GM12874 (cell line): ENCODE measurements around the gene CABCOCO1.

Experiments
- CTCF ChIP-seq: IDR thresholded peaks from 2 replicates; pipeline ENCODE4 v1.5.1; 2011; ENCODE audit warnings: low read depth, mild to moderate bottlenecking, control low read depth, low read length, moderate library complexity; ENCODE audit not compliant: insufficient read depth

CABCOCO1 gene

GRCh38 chr10:61735882-61736281 lies 73.2 kb downstream of the CABCOCO1 start:
- no peak for TF ChIP-seq CTCF

DNA sequence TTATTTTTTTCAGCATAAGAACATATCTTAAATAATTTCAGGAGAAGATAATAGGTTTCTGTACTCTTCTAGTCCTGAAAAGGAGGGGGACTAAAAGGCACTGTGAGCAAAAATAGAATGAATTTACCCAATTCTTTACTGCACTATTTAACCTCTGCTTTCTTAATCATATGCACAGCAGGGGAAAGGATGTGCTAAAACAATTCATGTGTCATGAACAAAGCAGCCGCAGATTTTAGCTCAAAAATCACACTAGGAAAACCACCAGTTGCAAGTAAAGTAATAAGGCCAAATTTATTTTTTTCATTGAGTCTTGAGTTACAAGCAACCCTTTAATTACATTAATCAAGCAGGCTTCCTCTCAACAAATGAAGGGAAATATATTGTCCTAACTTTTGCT lies 80.1 kb downstream of the CABCOCO1 start:
- no peak for TF ChIP-seq CTCF

GRCh38 chr10:61744469-61744868 lies 81.7 kb downstream of the CABCOCO1 start:
- TF ChIP-seq CTCF = 0 out of 2 replicates have a peak, but pooled peaks have one; percentile 21

GRCh38 chr10:61746377-61746776 lies 83.6 kb downstream of the CABCOCO1 start:
- no peak for TF ChIP-seq CTCF

DNA sequence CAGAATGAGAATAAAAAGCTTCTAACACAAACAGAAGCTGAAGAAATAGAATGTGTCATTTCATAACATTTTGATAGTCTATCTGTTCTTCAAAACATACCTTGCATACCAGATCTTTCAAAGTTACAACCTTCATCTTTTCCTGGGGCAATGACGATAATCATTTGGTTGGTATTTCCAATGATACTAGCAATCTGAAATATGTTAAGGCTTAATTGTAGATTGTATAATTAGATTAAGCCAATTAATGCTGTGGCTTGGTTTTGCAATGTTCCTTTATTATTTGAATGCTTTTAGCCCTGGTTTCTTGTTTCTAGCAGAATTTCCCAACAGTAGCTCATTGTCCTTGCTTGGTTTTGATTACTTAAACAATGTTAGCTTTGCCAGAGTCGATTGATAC lies 84.6 kb downstream of the CABCOCO1 start:
- no peak for TF ChIP-seq CTCF

DNA sequence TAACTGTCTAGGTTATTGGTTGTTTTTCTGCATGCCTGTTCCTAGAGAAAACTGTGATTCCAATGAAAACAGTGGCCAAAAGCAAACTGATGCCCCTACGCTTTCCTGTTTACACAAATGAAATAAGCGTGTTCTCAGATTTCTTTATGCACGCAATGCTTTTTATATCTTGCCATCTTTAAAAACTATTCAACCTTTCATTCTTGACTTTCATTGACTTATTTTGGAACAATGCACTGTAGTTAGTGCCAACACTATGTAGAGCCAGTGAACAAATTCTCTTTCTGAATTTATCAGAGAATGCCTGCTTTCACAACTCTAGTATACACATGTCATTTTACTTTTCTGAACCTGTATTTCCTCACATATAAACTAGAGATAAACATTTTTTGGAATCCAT lies 86.6 kb downstream of the CABCOCO1 start:
- no peak for TF ChIP-seq CTCF

- TF ChIP-seq CTCF = peak; percentile 78
Observed at GRCh38 chr10:61750943-61751471, 88.3 kb downstream of the CABCOCO1 start.
